ENCODE measurements around the gene MT1A.
A peak's percentile ranks its signal among the peaks of the same experiment; 100 is the strongest.

MT1A gene

DNA sequence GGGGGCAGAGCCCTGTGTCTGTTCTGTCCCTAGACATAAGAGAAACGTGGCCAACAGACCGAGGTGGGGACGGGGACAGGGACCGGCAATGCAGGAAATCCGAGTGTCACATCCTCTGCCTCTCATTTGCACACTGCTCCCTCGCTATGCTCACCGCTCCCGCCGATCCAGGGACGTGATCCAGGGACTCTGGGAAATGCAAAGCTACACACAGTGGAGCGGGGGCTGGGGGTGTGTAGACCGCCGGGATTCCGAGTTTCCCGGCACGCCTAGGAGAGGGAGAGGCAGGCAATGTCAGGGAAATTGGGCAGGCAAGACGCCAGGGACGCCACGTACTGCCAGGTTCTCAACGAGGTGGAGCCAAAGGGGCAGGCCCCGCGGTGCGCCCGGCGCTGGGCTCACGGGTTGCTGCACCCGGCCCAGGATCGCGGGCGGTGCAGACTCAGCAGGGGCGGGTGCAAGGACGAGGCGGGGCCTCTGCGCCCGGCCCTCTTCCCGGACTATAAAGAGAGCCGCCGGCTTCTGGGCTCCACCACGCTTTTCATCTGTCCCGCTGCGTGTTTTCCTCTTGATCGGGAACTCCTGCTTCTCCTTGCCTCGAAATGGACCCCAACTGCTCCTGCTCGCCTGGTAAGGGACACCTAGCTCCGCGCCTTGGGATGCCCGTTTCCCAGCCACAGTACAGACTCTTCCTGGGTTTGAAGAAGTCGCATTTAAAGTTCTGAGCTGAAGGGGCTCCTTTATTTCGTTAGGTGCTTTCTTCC is 43.7 kb downstream of the MT1A start, which contains the start of gene MT1X:
Gene MT1X, plus strand, starts transcription at position 532 of the 764 bp plus-strand sequence. Its CDS starts 71 bp downstream, at position 603.
- DNase-seq = peak; percentile 66 to 92

DNA sequence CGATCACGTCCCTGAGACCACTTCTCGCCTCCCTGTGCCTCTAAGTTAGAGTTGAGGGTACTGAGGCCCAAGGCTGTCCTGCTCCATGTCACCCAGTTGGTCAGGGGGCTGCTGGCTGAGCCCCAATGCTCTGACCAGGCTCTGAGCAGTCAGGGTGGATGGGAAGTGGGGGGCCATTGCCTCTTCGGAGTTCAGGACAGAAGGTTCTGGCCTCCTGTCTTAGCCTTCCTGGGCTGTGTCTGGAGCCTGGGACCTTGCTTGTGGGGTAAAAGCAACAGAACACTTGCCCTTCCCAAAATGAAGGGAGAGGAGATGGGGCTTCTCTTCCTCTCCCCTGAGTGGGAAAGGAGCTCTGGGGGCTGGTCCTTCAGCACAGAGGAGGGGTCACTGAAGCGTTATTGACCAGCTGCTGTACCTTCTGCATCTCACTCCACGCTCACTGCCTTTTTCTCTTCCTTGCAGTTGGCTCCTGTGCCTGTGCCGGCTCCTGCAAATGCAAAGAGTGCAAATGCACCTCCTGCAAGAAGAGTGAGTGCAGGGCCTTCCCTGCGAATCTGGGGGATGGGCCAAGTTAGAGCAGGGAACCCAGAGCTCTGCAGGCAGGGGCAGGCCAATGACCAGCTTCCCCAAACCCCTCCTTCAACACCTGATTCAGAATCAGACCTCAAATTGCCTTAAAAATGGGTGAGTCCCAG is 44.4 kb downstream of the MT1A start:
- peak in 1 of 2 experiments; percentile 67 for DNase-seq

GRCh38 chr16:56683424-56684172 is 45.1 kb downstream of the MT1A start:
- DNase-seq = no peak

DNA sequence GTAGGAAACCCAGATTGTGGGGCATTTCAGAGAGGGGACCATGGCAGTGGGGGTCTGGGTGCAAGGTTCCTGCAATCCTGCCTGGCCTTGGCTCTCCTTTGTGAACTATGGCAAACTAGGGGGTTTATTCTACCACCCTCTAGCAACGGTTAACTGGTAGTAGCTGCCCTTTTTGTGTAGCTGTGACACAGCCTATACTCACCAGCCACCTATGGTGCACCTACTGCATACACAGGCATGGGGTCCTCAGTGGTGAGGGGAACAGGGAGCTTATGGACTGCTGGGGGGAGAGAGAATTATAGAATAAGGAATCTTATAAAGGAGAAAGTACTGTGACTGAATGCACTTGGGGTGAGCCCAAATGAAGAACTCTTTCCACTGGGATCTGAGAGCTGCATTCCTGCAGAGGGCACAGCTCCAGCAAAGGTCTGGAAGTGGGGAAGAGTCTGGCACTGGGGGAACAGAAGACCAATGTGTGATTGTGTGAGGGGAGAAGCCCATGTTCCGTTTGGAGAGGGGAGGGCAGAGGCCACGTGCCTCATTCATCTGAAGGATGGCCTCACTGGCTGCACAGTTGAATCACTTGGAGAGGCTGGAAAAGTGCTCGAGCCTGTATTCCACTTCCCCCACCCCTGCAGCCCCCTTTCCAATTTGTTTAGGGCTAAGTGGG is 45.9 kb downstream of the MT1A start:
- no peak for DNase-seq

- no peak for DNase-seq
Observed at GRCh38 chr16:56684926-56685590, 46.6 kb downstream of the MT1A start.

- DNase-seq = no peak
Observed at GRCh38 chr16:56686758-56687157, 48.3 kb downstream of the MT1A start.

DNA sequence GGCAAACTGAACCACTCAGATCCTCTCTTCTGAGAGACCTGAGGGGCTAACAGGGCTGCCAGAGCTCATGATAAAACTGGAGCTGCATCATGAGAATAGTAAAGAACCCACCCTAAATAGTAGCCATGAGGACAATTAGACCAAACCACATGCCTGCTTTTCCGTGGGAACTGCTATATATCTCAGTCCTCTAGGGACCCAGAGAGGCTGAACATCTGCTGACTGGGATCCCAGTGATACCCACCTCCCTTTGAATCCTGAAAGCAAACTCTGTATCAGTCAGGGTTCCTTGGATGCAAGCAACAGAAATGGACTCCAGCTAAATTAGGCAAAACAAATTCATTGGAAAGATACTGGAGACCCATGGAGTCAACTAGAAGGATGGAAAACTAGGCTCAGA is 50.3 kb downstream of the MT1A start:
- peak in 1 of 2 experiments; percentile 46 for DNase-seq

- DNase-seq = no peak
Observed at GRCh38 chr16:56689171-56689570, 50.7 kb downstream of the MT1A start.

Measured in NCI-H524 (cell line).